EL (cell line): ENCODE results near the gene SMARCD1.

Source experiments
- DNase-seq: peaks from one replicate; pipeline ENCODE4 v3.0.0-alpha.2; 2016

SMARCD1 gene

DNA sequence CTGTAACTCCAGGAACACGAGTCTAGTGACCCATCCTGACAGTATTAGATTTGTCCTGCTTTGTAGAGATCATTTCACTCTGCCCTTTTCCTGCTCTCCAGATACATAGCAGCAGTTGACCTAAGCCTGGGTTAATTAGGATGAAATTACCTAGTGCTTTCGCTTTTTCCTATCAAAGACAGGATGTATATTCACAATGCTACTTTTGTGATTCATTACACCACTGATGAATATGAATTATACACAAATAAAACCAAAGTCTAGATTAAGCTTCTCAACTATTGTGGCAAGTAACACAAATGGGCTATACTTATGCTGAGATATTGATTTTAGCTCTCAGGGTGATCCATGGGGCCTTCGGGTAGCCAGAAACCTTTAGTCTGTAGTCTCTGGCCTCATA, 64.2 kb downstream of the SMARCD1 start:
- DNase-seq, result no peak
